ENCODE results near the gene SSBP4. TPM values are rescaled to one million over a fixed set of nuclear protein-coding genes. Genes with fewer than 3 reads are reported as not detected.

SSBP4 gene
- total and polyA plus RNA-seq, 2 experiments from 2014 or later, result 46.9 to 169 TPM

GRCh38 chr19:18406749-18407148, 12.4 kb upstream of the SSBP4 start:
- Histone ChIP-seq H3K27ac (no peak overlapping the region), H3K79me2 (ENCODE audit: insufficient read depth) (no peaks in the 10 kb centered on the region), H3K4me2 (ENCODE audit: unreplicated experiment) (no peak overlapping the region), H3K9ac (no peak overlapping the region), H2AFZ (no peak overlapping the region), H3F3A (ENCODE audit: insufficient read depth) (no peaks in the 10 kb centered on the region), H3K9me2 (ENCODE audit: insufficient read depth) (no peaks in the 10 kb centered on the region), H3K4me1 (ENCODE audit: insufficient read depth) (peaks cover 6% of the 10 kb centered on the region; the same call in 1 of the 2 replicates), H4K20me1 (ENCODE audit: insufficient read depth) (no peaks in the 10 kb centered on the region), H3K9me3 (ENCODE audit: low read depth) (no peaks in the 10 kb centered on the region), H3K27me3 (replicated peaks; ENCODE audit: insufficient read depth) (no peaks in the 10 kb centered on the region), H3K4me3 (no peak overlapping the region), H3K36me3 (ENCODE audit: low read depth) (no peaks in the 10 kb centered on the region)
- WGBS, 2 experiments (ENCODE audit: low coverage in 1 of 2, low lambda C conversion rate in 2 of 2, missing lambda C conversion rate in 2 of 2), result 88 to 91% methylated on average over 9 of the region's 9 CpGs
- in situ Hi-C loops (cut with MboI), result no loop called here
- no peak for DNase-seq
- no peak for TF ChIP-seq EZH2 (IDR thresholded peaks at IDR 0.05; ENCODE audit: insufficient read depth, poor library complexity, severe bottlenecking)
- no peak for TF ChIP-seq EZH2phosphoT487 (IDR thresholded peaks at IDR 0.05; ENCODE audit: insufficient read depth, low read depth)

GRCh38 chr19:18408053-18408476, 11.1 kb upstream of the SSBP4 start:
- Histone ChIP-seq H3K4me3 (no peak overlapping the region), H3K27me3 (replicated peaks; ENCODE audit: insufficient read depth) (no peaks in the 10 kb centered on the region), H3F3A (ENCODE audit: insufficient read depth) (no peaks in the 10 kb centered on the region), H3K9me3 (ENCODE audit: low read depth) (no peaks in the 10 kb centered on the region), H3K9ac (no peak overlapping the region), H3K36me3 (ENCODE audit: low read depth) (no peaks in the 10 kb centered on the region), H3K79me2 (ENCODE audit: insufficient read depth) (no peaks in the 10 kb centered on the region), H3K4me1 (ENCODE audit: insufficient read depth) (peaks cover 6% of the 10 kb centered on the region; the same call in 1 of the 2 replicates), H2AFZ (no peak overlapping the region; the same call in 1 of the 2 replicates), H3K27ac (no peak overlapping the region), H3K4me2 (ENCODE audit: unreplicated experiment) (no peak overlapping the region), H3K9me2 (ENCODE audit: insufficient read depth) (no peaks in the 10 kb centered on the region), H4K20me1 (ENCODE audit: insufficient read depth) (no peaks in the 10 kb centered on the region)
- WGBS, 2 experiments (ENCODE audit: low coverage in 1 of 2, low lambda C conversion rate in 2 of 2, missing lambda C conversion rate in 2 of 2), result 43 to 45% methylated on average over 10 of the region's 10 CpGs
- in situ Hi-C loops (cut with MboI), result no loop called here
- TF ChIP-seq EZH2 (IDR thresholded peaks at IDR 0.05; ENCODE audit: insufficient read depth, poor library complexity, severe bottlenecking) (no peak), EZH2phosphoT487 (IDR thresholded peaks at IDR 0.05; ENCODE audit: insufficient read depth, low read depth) (no peak)
- no peak for DNase-seq

GRCh38 chr19:18412610-18413239, 6.5 kb upstream of the SSBP4 start:
- WGBS, 2 experiments (ENCODE audit: low coverage in 1 of 2, low lambda C conversion rate in 2 of 2, missing lambda C conversion rate in 2 of 2), result 61 to 65% methylated on average over 15 to 16 of the region's 16 CpGs
- Histone ChIP-seq H3K9me2 (ENCODE audit: insufficient read depth) (no peaks in the 10 kb centered on the region), H3K27me3 (replicated peaks; ENCODE audit: insufficient read depth) (no peaks in the 10 kb centered on the region), H3K36me3 (ENCODE audit: low read depth) (no peaks in the 10 kb centered on the region), H3K4me3 (no peak overlapping the region), H3K27ac (no peak overlapping the region), H4K20me1 (ENCODE audit: insufficient read depth) (no peaks in the 10 kb centered on the region), H3K9me3 (ENCODE audit: low read depth) (no peaks in the 10 kb centered on the region), H3K9ac (no peak overlapping the region), H3K4me2 (ENCODE audit: unreplicated experiment) (no peak overlapping the region), H3F3A (ENCODE audit: insufficient read depth) (peaks cover 16% of the 10 kb centered on the region), H3K4me1 (ENCODE audit: insufficient read depth) (peaks cover 33% of the 10 kb centered on the region), H3K79me2 (ENCODE audit: insufficient read depth) (no peaks in the 10 kb centered on the region), H2AFZ (no peak overlapping the region)
- in situ Hi-C loops (cut with MboI), result no loop called here
- no peak for DNase-seq
- TF ChIP-seq EZH2 (IDR thresholded peaks at IDR 0.05; ENCODE audit: insufficient read depth, poor library complexity, severe bottlenecking) (no peak), EZH2phosphoT487 (IDR thresholded peaks at IDR 0.05; ENCODE audit: insufficient read depth, low read depth) (no peak)

- peak overlapping the region; percentile 100 for H3K27ac ChIP-seq
- H3K4me2 ChIP-seq (ENCODE audit: unreplicated experiment), result peak overlapping the region; percentile 76
- H4K20me1 ChIP-seq (ENCODE audit: insufficient read depth), result no peaks in the 10 kb centered on the region
- peak overlapping the region; percentile 94 for H3K9ac ChIP-seq
- peak overlapping the region; percentile 67 for H3K4me3 ChIP-seq
- H3F3A ChIP-seq (ENCODE audit: insufficient read depth), result peaks cover 27% of the 10 kb centered on the region
- no peaks in the 10 kb centered on the region for H3K27me3 ChIP-seq (replicated peaks; ENCODE audit: insufficient read depth)
- peak; percentile 71 for DNase-seq
- TF ChIP-seq EZH2phosphoT487 (IDR thresholded peaks at IDR 0.05; ENCODE audit: insufficient read depth, low read depth) (no peak), EZH2 (IDR thresholded peaks at IDR 0.05; ENCODE audit: insufficient read depth, poor library complexity, severe bottlenecking) (no peak)
- peak overlapping the region; percentile 67 for H2AFZ ChIP-seq
- 0 out of 2 replicates have a peak, but pooled peaks cover 3% of the 10 kb centered on the region for H3K79me2 ChIP-seq (ENCODE audit: insufficient read depth)
- H3K9me3 ChIP-seq (ENCODE audit: low read depth), result no peaks in the 10 kb centered on the region
- no peaks in the 10 kb centered on the region for H3K9me2 ChIP-seq (ENCODE audit: insufficient read depth)
- peaks cover 46% of the 10 kb centered on the region for H3K4me1 ChIP-seq (ENCODE audit: insufficient read depth)
- in situ Hi-C loops (cut with MboI), result no loop called here
- 22 to 23% methylated on average over 11 of the region's 11 CpGs for WGBS, 2 experiments (ENCODE audit: low coverage in 1 of 2, low lambda C conversion rate in 2 of 2, missing lambda C conversion rate in 2 of 2)
- H3K36me3 ChIP-seq (ENCODE audit: low read depth), result no peaks in the 10 kb centered on the region
Observed at GRCh38 chr19:18414504-18415177, 4.6 kb upstream of the SSBP4 start.

Data from GM23248 (cell line).